HG02759 (cell line): ENCODE results near the gene ZNF827.

Experiments
- ATAC-seq: cut with Tn5 transposase; IDR thresholded peaks from one replicate; pipeline ENCODE4 v1.9.1; 2021; ENCODE audit warnings: mild to moderate bottlenecking, moderate library complexity; ENCODE audit not compliant: unreplicated experiment

Gene ZNF827

DNA sequence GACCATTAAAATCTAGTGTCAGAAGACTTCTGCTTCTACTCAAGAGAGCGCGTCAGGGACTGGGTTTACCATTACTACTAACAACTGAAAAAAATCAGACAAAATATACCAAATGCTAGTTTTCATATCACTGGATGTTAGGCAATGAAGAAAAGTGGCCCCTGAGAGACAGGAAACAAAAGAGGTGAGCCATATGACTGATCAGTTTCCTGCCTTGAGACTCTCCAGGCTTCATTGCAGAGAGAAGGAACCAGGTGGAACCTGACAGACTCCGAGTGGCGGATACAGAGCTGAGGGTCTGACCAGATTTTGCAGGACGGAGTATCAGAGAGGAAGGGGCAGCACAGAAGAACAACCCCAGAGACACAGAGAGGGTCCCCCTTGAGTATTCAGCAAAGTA lies 172.3 kb downstream of the ZNF827 start:
- no peak for ATAC-seq

DNA sequence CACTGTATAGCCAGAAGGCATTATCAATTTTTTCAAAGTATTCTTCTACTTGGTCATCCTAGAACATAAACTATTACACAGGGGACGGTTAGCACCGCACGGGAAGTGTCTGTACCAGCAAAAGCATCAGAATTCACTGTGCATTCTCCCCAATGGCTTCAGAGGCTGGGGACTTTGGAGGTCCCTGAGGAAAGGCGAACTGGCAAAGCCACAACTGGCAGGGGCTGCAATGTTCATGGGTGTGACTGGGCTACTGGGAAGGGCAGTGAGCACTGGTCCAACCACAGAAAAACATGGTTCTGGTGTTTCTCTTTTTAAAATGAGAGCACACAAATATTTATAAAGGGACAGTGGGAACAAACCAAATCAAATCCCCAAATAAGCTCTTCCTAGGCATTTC lies 175.2 kb downstream of the ZNF827 start:
- ATAC-seq = no peak

- no peak for ATAC-seq
Observed at GRCh38 chr4:145762719-145763118, 175.9 kb downstream of the ZNF827 start.

- ATAC-seq = no peak
Observed at GRCh38 chr4:145760961-145761929, 177.4 kb downstream of the ZNF827 start.

DNA sequence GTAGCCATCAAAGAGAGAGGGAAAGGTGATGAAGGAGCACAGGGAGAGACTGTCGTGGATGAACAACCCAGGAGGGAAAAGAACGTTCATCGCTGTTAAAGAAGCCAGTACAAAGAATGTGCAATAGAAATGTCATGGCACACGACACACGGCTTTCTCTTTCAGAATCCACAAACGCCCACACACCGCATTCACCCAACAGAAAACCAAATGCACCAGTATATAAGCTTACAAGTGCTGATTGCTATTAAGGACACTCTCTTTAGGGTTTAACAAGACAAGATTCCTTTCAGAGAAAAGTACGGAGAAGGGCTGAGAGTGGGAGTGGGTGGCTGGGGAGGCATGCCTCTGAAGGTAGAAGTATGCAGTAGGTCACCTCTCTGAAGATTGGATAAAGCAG lies 178.4 kb downstream of the ZNF827 start:
- ATAC-seq = no peak

DNA sequence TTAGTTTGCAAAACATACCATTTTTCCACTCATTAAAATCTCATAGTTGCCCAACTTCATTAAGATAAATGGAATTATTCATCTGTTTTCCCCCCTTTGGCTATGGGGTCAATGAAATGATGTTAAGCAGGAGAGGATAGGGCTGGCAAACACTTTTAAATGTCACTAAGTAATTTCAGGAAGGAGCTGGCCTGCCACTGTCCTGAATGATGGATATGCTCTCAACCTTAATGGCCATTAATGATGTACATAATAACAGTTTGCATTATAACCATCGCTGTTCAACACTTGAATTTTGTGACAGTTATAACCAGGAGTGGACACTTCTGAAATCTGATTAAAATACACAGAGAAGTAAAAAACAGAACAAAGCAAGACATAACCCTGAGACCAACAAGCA lies 181.4 kb downstream of the ZNF827 start:
- no peak for ATAC-seq

DNA sequence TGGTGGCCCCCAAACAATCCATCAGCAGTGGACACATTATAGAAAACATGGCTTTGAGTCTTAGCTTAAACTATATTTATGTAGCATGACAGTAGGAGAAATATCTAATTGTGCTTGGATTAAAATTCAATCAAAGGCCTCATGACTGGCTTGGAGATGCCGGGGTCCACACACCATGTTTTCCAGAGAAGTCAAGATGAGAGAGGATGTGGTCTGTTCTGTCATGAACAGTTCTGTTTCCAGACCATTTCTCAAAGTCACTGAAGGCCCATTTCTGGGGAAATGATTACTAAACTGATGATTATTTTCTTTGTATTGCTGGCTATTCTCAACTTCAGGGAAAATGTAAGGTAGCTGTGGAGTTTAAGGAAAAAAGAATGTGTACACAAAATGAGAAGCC lies 182.4 kb downstream of the ZNF827 start:
- no peak for ATAC-seq

DNA sequence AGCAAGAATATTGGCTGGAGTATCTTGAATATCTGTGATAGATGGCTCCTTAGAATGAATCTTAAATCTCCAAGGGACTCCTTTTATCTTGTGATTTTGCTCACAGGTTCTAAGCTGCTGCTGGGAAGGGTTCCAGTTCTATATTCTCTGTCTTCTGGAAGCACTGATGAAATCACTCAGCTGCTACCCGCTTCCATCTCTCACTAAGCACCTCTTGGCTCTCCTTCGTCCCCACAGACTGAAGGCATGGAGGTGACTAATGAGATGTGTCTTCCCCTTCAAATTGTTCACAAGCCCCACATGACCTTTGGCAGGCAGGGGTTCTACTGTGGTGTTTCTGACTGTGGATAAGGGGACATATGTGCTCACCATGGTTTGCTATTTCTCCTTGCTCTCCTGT lies 182.8 kb downstream of the ZNF827 start:
- no peak for ATAC-seq

DNA sequence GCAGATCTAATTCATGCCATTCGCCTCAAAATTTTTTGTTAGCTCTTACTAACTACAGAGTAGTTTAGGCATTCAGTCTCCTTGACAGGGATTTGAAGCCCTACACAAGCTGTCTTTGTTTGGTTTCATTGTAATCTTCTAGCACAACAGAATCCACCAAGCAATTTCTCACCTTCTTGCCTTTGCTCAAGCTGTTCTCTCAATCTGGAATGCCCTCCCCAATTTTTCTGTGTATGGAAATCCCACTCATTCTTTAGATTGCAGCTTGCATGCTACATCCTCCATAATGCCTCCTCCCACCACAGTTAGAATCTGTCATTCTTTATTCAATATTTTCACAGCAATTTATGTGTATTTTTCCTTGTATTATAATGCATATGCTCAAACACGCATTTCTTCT lies 195.0 kb downstream of the ZNF827 start:
- ATAC-seq = no peak

DNA sequence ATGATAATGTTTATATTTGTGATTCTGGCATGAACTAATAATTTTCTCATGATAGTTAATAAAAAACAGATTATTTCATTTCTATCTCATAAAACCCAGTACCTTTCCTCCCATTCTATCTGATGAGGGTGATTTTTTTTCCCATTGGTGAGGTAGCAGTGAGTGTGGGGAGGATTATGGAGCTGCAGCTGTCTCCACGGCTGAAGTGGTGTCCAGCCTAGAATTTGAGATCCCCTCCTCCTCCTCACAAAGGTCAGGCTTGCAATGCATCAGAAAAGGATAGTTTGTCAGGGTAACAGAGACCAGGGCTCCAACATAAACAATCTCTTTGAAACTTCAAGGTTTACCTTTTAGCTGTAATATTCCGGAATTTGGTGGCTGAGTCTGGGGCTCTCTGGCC lies 197.8 kb downstream of the ZNF827 start:
- no peak for ATAC-seq

DNA sequence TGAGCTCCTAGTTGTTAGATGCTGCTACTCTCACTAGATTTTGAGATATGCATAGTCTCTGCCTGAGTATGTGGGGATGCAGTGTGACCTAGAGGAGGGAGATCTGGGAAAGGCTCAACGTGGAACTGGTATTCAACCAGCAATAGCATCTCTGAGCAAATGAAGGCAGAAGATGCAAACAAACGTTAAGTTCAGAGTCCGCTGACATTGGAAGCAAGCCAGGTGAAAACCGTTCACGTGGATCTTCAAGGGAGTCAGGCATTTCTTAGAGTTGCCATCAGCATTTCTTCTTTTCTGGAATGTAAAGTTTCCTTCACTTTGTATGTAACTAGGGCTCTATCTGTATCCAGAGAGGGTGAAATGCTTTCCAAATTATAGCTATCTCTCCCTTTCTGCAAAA lies 198.8 kb downstream of the ZNF827 start:
- no peak for ATAC-seq

GRCh38 chr4:145736241-145736831 lies 202.3 kb downstream of the ZNF827 start:
- ATAC-seq = no peak

GRCh38 chr4:145735827-145736226 lies 202.8 kb downstream of the ZNF827 start:
- ATAC-seq = no peak

DNA sequence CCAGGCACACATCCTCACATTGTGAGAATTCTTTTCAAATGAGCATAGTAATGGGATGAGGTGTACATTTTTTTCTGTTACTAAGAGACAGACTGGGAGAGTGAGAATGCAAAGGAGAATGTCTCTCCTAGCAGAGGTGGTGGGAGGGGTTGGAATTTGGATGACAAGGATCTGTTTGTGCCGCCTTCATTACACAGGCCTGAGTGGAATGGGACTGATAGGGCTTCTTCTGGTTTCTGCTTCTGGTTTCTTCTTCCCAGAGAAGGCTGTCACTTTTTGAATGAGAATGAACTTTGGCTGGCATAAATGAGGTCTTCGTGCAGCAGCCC lies 203.3 kb downstream of the ZNF827 start:
- no peak for ATAC-seq

GRCh38 chr4:145734576-145735346 lies 203.9 kb downstream of the ZNF827 start:
- ATAC-seq = peak; percentile 33

DNA sequence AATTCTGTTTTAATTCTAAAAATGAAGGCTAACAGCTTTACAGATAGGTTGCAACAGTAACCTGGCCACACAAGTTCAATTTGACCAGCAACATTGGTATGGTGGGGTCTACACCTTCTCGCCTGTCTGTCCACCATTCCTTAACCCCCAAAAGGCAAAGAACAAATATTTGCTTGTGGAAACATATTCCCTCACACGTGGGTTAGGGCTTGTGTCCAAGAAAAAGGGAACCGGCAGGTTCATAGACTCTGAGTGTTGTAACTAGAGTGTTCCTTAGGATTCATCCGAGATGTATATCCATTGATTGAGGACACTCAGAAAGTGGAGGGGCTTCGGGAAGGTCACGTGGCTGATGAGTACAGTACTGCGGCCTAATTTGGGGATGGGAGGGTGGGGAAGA lies 204.6 kb downstream of the ZNF827 start:
- ATAC-seq = no peak

DNA sequence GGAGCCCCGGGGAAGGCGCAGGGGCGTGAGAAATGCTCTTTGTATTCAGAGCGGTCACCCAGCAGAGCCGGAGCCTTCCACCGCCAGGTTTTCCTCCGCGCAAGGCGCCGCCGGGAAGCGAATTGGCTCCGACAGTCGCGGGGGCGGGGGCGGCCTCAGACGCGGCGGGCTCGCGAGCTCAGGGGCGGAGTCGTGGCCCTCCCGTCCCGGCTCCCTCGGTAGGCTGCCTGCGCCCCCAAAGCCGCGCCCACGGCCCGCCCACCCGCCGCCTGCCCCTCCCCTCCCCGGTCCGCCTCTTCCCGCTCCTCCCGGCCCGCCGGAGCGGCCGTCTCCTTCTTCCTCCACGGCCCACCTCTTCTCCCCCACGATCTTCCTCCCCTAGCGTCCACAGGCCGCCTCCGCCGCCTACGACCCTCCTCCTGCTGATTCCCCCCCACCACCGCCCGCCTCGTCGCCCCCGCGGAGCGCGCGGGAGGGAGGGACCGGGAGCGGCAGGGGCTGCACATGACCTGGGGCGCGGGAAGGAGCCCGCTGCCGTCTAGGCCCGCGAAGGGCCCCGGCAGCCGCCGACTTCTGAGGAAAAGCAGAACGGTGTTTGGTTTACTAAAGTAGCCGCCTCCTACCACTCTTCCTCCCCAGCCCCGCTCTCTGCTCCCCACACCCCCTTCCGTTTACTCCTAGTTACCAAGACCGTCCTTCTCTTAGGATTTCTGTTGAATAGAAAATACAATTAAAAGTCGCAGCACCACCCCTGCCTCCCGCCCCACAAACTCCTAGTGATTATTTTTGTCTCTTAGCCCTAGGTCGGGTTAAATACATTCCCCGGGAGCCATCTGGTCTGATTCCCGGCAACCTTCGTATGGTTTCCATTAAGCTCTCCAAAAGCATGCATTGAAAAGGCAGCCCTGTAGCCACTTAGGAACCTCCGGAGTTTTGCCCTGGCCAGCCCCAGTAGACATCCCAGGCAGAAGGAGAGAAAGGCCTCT lies 205.4 kb downstream of the ZNF827 start:
- peak; percentile 87 for ATAC-seq

GRCh38 chr4:145732001-145732815 lies 206.4 kb downstream of the ZNF827 start:
- ATAC-seq = no peak

DNA sequence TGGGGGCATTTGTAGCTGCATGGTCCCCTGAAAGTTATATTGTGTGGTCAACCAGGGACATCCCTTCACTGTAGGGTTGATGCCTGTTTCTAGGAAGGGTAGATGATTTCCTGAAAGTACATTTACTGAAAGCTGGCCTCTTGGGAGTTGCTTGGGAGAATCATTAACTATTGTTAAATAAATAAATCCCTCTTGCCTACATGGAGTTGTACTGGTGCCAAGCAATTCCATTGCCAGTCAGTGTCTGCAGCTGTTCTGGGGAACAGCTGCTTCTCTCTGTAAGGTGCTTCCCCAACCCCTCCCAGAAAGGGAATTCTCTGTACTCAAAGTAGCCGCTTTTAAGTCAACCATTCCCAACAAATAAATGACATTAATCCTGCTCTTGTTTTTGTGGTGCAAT lies 207.6 kb downstream of the ZNF827 start:
- no peak for ATAC-seq

DNA sequence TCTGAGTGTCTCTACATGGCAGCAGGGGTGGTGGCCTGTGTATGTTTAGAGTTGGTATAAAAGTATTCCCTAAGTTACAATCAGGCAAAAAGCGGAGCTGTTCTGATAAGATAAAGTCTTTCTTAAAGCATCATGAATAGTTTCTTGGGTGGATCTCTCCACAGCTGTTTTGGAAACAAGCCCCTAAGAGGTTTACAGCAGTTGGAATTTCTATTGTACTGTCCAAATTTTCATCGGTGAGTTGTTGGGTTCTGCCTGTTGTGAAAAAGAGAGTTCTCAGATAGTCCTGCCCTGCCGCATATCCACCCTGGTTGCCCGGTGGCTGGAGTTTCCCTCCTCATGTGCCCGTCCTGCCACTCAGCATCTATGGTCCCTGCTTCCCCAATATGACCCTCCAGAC lies 208.6 kb downstream of the ZNF827 start:
- no peak for ATAC-seq
